GM18505 (cell line): ENCODE data around the gene HES5.

Experiments
- ATAC-seq: cut with Tn5 transposase; IDR thresholded peaks from one replicate; pipeline ENCODE4 v1.9.1; 2021; ENCODE audit not compliant: unreplicated experiment
- POLR2A ChIP-seq: IDR thresholded peaks from 4 replicates; pipeline ENCODE4 v1.6.1; 2011; ENCODE audit warnings: borderline replicate concordance; ENCODE audit not compliant: insufficient read depth, insufficient read length; ENCODE audit errors: extremely low read depth

The HES5 gene

DNA sequence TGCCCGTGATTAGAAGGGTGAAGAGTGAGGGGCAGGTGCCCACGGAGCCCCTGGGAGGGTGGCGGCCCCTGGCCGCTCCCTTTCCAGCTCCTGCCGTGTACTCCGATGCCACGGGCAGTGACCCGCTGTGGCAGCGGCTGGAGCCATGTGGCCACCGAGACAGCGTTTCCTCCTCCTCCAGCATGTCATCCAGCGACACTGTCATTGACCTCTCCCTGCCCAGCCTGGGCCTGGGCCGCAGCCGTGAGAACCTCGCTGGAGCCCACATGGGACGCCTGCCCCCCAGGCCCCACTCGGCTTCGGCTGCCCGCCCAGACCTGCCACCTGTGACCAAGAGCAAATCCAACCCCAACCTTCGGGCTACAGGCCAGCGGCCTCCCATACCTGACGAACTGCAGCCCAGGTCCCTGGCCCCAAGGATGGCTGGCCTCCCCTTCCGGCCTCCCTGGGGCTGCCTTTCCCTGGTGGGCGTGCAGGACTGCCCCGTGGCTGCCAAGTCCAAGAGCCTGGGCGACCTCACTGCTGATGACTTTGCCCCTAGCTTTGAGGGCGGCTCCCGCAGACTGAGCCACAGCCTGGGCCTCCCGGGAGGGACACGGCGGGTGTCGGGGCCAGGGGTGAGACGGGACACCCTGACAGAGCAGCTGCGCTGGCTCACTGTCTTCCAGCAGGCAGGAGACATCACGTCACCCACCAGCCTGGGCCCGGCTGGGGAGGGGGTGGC, 25.7 kb downstream of the HES5 start:
- TF ChIP-seq POLR2A = no peak
- no peak for ATAC-seq

DNA sequence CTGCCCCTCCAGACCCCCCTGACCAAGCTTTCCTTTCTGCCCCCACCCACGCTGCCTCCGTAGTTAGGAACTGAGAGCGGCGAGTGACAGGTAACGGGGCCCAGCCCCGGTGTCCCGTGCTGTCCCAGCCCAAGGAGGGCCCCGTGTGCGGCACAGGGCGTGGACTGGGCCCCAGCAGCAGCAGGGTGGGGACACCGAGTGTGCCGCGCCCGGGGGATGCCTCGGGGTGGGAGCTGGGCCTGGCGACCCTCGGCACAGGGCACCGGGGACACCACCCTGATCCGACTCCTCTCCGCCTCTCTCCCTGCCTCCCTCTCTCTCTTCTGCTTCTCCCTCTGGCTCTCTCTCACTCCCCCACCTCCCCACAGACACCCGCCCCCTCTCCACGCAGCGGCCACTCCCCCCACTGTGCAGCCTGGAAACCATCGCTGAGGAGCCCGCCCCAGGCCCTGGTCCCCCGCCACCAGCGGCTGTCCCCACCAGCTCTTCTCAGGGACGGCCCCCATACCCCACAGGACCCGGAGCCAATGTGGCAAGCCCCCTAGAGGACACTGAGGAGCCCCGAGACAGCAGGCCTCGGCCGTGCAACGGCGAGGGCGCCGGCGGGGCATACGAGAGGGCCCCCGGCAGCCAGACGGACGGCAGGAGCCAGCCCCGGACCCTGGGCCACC, 26.4 kb downstream of the HES5 start:
- no peak for ATAC-seq
- no peak for TF ChIP-seq POLR2A

DNA sequence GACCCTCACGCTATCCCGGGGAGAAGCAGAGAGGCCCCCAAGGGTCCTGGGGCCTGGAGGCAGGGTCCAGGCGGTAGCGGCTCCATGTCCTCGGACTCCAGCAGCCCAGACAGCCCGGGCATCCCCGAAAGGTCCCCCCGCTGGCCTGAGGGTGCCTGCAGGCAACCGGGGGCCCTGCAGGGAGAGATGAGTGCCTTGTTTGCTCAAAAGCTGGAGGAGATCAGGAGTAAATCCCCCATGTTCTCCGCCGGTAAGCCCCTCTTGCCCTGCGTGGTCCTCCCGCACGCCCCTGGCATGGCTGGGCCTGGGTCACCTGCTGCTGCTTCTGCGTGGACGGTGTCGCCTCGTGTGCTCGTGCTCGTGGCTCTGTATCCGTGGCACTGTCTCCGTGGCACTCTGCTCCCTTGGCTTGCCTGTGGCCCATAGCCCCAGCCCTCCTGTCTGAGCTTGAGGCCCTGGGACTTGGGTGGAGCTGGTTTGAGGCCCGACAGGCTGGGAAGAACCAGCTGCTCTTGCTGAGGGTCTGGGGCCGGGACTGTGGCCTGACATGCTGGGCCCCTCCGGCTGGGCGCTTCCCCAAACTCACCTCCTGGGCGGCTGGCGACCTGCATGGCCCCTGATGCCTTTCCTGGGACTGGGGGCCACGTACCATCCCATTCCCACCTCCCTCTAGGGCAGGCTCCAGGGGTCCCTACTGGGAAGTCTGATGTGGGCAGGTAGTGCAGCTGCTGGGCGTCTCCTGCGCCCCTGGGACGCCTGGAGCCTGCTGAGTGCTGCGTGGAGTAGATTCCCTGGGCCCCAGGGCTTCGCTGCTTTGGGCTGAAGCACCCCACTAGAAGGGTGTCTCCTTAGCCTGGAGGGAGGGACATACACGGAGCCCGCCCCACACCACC, 27.2 kb downstream of the HES5 start:
- no peak for TF ChIP-seq POLR2A
- no peak for ATAC-seq

DNA sequence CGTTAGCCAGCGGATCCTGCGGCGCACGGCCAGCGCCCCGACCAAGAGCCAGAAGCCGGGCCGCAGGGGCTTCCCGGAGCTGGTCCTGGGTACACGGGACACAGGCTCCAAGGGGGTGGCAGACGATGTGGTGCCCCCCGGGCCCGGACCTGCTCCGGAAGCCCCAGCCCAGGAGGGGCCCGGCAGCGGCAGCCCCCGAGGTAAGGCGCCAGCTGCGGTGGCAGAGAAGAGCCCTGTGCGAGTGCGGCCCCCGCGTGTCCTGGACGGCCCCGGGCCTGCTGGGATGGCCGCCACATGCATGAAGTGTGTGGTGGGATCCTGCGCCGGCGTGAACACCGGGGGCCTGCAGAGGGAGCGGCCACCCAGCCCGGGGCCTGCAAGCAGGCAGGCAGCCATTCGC, 27.9 kb downstream of the HES5 start:
- ATAC-seq = no peak
- TF ChIP-seq POLR2A = no peak

DNA sequence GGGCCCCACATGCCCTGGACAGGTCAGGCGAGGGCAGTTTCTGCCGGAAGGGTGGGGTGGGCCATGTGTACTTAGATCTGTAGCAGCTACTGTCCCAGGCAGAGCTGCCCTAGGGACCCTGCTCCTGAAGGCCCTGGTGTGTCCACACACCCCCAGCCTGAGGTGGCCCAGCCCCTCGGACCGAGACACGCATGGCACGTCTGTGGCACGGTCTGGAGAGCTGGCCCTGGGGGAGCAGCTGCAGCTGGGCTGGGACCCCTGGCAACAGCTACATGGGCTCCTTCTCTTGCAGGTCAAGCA, 28.3 kb downstream of the HES5 start:
- no peak for TF ChIP-seq POLR2A
- ATAC-seq = no peak

DNA sequence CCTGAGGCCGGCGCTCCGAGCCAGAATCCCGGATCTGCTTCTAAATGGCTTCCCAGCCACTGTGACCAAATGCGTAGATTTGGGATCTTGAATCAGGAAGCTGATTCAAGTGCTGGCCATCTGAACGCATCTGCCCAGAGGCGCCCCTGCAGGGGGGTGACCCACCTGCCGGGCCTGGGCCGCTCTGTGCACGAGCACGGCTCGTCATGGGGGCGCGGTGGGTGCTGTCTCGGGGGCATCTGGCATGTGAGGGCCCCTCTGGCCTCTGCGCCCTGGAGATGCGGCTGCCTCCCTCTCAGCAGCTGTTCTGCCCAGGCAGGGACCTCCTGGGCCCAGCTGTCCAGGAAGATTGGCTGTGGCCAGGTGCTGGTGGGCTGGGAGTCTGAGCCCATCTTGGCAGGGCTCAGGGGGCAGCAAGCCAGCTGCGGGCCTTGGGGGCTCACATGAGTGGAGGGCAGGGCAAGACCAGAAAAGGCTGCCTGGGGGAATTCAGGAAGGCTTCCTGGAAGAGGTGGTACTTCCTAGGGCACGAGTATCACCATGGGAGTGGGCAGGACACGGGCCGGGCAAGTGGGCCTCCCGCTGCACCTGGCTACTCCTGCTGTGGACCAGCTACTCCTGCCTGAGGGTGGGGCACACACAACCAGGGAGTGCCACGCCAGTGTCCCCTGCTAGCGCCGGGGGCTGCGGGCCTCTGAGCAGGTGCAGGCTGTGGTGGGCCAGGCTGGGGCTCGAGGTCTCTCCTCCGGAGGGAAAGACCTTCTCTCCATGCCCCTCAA, 28.8 kb downstream of the HES5 start:
- ATAC-seq = no peak
- TF ChIP-seq POLR2A = no peak

DNA sequence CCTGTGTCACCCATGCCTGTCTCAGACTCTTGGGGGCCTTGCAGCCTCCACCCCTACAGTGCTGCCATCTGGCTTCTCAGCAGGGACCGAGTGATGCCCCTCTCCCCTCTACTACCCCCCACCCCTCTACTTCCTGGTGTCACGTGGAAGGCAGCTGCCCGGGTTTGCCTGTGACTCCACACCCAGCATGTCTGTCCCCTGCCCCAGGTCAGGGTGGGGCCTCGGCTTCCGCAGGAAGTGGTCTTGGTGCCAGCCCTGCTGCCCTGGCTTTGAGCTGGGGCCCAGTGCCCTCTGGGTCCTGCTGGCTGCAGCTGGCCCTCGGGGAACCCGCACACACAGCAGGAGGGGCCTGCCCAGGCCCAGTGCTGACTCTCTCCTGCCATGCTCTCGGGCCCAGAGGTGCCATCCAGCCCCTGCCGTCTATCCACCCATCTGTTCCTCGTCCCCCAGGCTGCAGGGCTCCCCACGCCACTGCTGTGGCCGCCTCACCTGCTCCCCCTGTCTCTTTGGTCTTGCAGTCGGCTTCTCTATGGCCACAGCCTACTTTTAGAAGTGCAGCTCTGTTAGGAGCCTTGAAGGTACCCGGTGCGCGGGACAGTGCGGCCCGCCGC, 30.0 kb downstream of the HES5 start:
- ATAC-seq = no peak
- TF ChIP-seq POLR2A = no peak

DNA sequence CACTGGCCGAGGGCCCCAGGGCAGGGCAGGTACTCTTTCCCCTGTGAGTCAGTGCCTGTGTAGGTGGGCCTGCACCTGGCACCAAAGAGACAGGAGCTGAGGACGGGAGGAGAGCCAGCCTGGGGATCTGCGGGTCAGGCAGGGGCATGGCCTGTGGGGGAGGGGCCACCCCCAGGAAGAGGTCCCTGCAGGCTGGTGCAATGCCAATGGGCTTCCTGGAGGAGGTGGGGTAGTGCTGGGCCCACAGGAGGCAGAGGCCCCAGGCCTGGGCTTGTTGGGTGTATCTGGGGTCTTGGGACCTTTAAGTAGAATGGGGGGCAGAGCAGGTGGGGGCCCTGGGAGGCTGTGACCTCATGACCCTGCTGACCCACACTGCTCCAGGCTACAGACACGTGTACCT, 30.8 kb downstream of the HES5 start:
- no peak for TF ChIP-seq POLR2A
- ATAC-seq = no peak

DNA sequence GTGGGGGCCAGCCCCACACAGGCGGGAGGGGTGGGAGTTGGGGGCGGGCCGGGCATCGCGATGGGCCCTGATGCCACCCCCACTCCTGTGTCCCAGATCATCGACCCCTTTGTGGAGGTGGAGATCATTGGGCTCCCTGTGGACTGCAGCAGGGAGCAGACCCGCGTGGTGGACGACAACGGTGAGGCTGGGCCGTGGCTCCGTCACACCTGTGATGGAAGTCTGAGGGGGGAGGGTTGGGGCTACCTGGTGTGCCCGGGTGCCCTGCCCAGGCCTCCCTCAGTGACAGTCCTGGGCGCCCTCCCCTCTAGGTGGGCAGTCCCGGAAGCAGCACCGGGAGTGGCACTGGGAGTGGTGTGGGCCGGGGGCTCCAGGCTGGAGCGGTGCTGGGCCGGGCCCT, 31.4 kb downstream of the HES5 start:
- no peak for TF ChIP-seq POLR2A
- ATAC-seq = no peak

DNA sequence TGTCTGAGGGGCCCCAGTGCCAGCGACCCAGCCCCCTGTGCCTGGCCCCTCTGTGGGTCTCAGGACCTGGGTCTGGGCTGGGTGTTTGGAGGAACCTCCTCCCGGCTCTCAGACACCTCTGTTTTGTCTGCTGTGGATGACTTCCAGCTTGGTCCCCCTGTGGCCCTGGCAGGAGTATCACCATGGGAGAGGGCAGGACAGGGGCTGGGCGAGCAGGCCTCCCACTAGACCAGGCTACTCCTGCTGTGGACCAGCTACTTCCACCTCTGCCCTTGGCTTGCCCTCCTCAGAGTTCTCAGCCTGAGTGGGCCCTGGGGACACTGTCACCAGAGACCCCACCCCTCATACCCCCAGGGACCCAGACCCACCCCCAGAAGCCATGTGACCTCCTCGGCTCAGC, 32.2 kb downstream of the HES5 start:
- TF ChIP-seq POLR2A = no peak

DNA sequence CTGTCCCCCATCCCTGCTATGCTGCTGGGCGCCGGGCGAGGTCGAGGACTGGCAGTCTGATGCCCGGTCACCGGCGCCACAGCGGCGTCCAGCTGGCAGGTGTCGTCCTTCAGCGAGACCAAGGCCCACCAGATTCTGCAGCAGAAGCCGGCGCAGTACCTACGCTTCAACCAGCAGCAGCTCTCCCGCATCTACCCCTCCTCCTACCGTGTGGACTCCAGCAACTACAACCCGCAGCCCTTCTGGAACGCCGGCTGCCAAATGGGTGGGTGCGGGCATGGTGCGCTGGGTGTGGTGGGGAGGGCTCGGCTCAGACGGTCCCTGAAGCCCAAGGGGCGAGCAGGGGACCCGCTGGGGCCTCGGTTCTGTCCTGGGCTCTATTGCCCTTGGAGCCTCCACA, 33.3 kb downstream of the HES5 start:
- TF ChIP-seq POLR2A = no peak
- no peak for ATAC-seq

More for the DNA sequence above, 32.2 kb downstream of the HES5 start:
- ATAC-seq = no peak

DNA sequence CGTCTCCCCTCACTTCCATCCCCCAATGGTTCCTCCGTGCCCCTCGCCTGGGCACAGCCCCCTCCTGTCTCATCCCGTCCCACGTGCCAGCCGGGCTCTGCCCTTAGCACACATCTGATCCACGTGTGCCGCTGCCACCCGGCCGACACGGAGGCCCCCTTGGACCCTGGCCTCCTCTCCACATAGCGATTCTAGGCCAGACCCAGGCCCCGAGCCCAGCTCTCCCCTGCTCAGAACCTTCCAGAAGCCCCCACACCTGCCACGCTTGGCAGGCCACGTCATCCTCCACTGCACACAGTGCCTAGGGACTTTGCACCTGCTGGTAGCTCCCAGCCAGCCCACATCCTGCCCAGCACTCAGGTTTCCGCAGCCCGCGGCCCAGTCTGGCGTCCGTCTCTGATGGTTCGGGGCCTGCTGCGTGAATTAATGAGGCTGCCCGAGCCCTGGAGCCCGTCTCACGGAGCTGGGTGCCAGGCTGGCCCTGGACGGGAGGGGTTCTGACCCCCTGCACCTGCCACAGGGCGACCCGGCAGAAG, 33.9 kb downstream of the HES5 start:
- no peak for ATAC-seq
- TF ChIP-seq POLR2A = no peak
